Left colon (tissue), 2 donors: ENCODE results near the gene CGRRF1. TPM values are rescaled to one million over a fixed set of nuclear protein-coding genes. Genes with fewer than 3 reads are reported as not detected.

Source experiments
- ATAC-seq: fragments of 200-7000 bp; cut with Tn5 transposase; one replicate; pipeline ENCODE4 v1.9.1; 2020; ENCODE audit warnings: mild to moderate bottlenecking, moderate library complexity
- DNase-seq, 2 donors: peaks; one replicate each; pipeline ENCODE4 v3.0.0-alpha.2; 2020
- intact Hi-C, 2 donors: fragments of 100-400 bp; cut with DNase I in 1 of 2; cut with micrococcal nuclease in 1 of 2; formaldehyde crosslinking; loops; one replicate each; pipeline versions ENCODE4 v1.11.2 to v1.14.0; 2022; cut with DNase I, micrococcal nuclease
- long read RNA-seq: library from polyadenylated mRNA; unstranded; transcript quantifications from one replicate; pipeline ENCODE4 v2.0.0, GENCODE V29; 2021
- total RNA-seq, 2 donors: library from RNA; stranded (reverse); fragmentation: NEBNext Ultra II Directional; extraction: Animal tissue kit (Norgen Biotek cat#: 25700); gene quantifications; one replicate each; pipeline ENCODE4 v1.2.1, GENCODE V29; 2021
- donor health status: DM: no; HTN: no; CAD: no.
- donor health status: DM: yes; HTN: yes; CAD: no.

The CGRRF1 gene, protein sequence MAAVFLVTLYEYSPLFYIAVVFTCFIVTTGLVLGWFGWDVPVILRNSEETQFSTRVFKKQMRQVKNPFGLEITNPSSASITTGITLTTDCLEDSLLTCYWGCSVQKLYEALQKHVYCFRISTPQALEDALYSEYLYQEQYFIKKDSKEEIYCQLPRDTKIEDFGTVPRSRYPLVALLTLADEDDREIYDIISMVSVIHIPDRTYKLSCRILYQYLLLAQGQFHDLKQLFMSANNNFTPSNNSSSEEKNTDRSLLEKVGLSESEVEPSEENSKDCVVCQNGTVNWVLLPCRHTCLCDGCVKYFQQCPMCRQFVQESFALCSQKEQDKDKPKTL
- total RNA-seq: 10 to 100 TPM; 11.6 to 22.5 TPM
- long read RNA-seq, transcript CGRRF1-201 (6 exons, 2,057 nt): major isoform, 29 of 37 reads
- long read RNA-seq, partial matches to known transcripts: 0 of 37 reads
- long read RNA-seq, other reads (novel, unspliced or antisense): 8 of 37 reads

DNA sequence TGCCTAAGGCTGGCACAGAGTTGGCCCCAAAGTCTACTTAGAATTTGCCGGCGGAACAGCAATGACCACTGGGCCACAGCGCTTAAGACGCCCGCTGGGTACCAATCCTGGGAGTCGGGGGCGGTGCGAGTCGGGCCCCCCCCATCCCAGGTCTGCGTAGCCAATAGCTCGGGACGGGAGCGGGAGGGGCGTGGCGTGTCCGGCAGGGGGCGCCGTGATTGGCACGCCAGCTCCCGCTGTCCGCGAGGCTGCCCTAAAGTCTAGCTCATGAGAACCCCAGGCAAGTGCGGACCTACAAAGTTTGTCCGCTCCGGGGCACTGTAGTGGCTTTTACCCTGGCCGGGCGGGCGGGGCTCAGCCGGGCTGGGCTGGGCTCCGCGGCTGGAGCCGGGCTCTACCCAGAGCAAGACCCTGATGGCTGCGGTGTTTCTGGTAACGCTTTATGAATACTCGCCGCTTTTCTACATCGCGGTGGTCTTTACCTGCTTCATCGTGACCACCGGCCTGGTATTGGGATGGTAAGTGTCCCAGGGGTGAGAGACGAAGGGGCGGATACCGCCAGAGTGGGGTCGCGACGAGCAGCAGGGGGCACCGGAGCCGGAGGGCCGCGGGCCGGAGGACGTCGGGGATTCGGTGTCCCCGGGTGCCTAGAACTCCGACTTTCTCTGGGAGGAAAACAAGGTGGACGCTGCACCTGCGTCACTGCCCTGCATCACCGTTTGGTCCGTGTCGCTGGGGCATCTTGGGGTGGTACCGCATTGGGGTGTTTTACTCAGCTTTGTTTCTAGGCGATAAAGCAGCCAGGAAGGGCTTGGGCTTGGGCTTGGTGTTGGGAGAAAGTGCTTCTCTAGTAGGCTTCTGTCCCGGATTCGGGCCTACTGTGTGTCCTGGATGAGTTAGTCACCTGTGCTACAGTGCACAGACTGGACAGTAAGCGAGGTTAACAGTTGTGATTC lies at the start of gene CGRRF1:
CGRRF1 (plus strand) TSS at position 361 of the 956 bp plus-strand sequence; CDS start at position 415, 54 bp downstream.
- DNase-seq (peak; percentile 98 to 99), ATAC-seq (peak; percentile 98)
- intact Hi-C loops: no loop called here

DNA sequence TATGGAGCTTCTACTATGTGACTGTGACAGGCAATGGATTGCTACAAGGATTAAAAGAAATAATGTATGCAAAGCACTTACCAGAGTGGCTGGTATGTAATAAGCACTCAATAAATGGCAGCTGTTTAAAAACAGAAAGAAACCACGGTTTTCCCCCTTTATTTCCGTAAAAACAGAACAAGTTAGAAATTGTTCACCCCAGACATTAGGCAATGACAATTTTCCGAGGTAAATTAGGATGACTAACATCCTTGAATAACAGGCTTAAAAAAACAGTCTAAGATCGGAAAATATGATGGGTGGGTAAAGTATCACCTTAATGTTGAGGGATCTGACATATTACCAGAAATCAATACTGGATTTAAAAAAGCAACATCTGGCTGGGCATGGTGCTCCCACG lies 47.7 kb upstream of the CGRRF1 start:
- DNase-seq (no peak), ATAC-seq (no peak)
- intact Hi-C loops: no loop called here

DNA sequence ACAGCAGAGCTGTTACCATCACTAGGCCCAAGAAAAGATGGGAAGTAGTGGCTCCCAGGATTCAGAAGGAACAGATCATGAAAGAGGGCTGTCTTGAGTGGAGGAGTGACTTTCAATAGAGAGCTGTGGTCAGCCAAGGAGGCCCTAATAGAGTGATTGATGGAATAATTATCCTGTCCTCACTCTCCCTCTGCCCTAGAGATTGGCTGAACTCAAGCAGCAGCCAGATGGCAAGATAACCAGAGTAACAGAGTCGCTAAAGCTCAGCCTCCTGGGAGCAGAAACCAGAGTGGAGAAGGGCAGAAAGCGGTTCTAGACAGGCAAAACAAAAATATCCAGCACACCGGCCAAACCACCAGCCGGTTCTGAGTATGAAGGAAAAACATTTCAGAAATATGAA lies 44.1 kb upstream of the CGRRF1 start:
- DNase-seq (no peak), ATAC-seq (no peak)
- intact Hi-C loops: no loop called here

- DNase-seq: no peak
- intact Hi-C loops: no loop called here
- ATAC-seq: no peak
Measured at GRCh38 chr14:54467280-54467679, 42.4 kb upstream of the CGRRF1 start.

GRCh38 chr14:54470701-54471100 lies 39.0 kb upstream of the CGRRF1 start:
- DNase-seq: no peak
- peak; percentile 88 for ATAC-seq
- intact Hi-C loops: no loop called here

GRCh38 chr14:54471641-54472040 lies 38.1 kb upstream of the CGRRF1 start:
- intact Hi-C loops: no loop called here
- peak; percentile 13 for ATAC-seq
- no peak for DNase-seq

DNA sequence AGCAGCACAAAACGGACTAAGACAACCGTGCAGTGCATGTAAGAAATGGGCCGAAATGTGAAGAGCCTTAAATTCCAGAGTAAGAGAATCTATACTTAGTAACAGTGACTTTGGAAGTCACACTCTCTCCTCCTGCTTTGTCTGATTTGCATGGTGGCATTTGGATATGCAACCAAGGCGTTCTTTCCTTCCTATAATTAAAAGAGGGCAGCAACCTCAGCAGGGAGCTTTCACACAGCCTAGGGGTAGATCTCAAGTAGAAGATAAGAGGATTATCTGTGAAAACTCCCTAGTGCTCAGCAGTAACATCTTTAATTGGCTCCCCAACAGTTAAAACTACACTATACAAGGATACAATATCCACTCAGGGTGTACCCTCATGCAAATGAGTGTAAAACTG lies 37.4 kb upstream of the CGRRF1 start:
- DNase-seq: no peak
- intact Hi-C loops: no loop called here
- ATAC-seq: no peak

GRCh38 chr14:54474232-54474793 lies 35.4 kb upstream of the CGRRF1 start:
- intact Hi-C loops: no loop called here
- DNase-seq: no peak
- ATAC-seq: peak; percentile 60

GRCh38 chr14:54475187-54475899 lies 34.4 kb upstream of the CGRRF1 start:
- DNase-seq (no peak), ATAC-seq (no peak)

DNA sequence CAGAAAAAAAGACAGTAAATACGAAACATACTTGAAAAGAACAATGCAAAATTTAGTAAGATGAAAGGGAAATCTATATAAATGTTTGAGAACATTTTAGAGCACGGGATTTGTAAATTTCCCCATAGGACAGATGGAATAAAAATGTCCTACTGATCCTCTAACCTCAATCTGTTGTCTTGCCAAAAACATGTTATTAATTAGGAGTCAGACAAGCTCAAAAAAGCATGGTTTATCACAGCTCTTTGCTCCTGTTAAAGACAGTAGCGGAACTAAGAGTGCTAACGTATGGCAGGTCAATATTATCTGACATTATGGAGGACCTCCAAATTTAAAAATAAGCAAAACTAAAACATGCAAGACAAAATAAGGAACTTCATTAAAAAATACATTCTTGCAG lies 33.8 kb upstream of the CGRRF1 start:
- no peak for ATAC-seq
- intact Hi-C loops: no loop called here
- no peak for DNase-seq

More at GRCh38 chr14:54475187-54475899, 34.4 kb upstream of the CGRRF1 start:
- intact Hi-C loops: no loop called here

- ATAC-seq (no peak), DNase-seq (no peak)
- intact Hi-C loops: no loop called here
Measured at GRCh38 chr14:54478636-54479215, 31.0 kb upstream of the CGRRF1 start.

- ATAC-seq (no peak), DNase-seq (no peak)
- intact Hi-C loops: no loop called here
Measured at GRCh38 chr14:54480830-54481562, 28.7 kb upstream of the CGRRF1 start.

- intact Hi-C loops: no loop called here
- ATAC-seq (no peak), DNase-seq (no peak)
Measured at GRCh38 chr14:54481695-54482094, 28.0 kb upstream of the CGRRF1 start.

- DNase-seq (no peak), ATAC-seq (peak; percentile 82)
- intact Hi-C loops: no loop called here
Measured at GRCh38 chr14:54483073-54483745, 26.5 kb upstream of the CGRRF1 start.

- DNase-seq (no peak), ATAC-seq (no peak)
- intact Hi-C loops: no loop called here
Measured at GRCh38 chr14:54483846-54484245, 25.9 kb upstream of the CGRRF1 start.

DNA sequence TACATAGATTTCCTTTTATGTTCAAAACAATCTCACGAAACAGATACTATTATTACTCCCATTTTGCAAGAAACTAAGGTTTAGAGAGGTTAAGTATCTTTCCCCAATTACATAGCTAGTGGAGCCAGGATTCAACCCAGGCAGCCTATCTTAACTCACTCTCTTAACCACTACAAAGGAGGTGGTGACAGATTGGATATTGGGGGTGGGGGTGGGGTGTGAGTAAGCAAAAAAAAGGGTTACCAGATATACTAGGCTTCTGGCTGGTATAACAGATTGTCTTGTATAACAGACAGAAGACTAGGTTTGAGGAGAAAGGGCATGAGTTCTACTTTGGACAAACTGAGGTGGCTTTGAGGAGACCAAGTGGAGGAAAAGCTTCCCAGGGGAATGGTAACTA lies 23.0 kb upstream of the CGRRF1 start:
- intact Hi-C loops: no loop called here
- DNase-seq (no peak), ATAC-seq (no peak)

DNA sequence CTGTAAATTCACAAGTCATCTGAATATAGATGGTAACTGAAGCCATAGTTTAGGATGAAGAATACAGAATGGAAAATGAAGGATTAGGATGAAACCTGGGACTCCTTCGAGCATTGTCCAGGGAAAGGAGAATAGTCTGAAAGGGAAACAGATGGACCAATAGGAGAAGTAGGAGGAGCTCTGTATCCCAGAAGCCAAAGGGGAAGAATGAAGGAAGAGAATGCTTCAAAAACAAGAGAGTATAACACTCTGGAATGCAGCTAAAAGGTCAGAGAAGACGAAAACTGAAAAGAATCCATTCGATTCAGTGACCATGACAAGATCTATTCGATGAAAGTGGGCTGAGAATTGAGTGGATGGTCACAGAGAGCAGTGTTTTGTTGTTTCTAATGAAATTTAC lies 21.9 kb upstream of the CGRRF1 start:
- DNase-seq (no peak), ATAC-seq (peak; percentile 46)
- intact Hi-C loops: no loop called here
